HCT116 (cell line): ENCODE data around the gene CCDC174. TPM values are rescaled to one million over a fixed set of nuclear protein-coding genes. Genes with fewer than 3 reads are reported as not detected.

Experiments
- ATAC-seq: fragments of 200-7000 bp; cut with Tn5 transposase; 2 replicates; pipeline ENCODE4 v1.9.1; 2020; ENCODE audit warnings: mild to moderate bottlenecking, moderate library complexity
- BruUV-seq: library from RNA; stranded (reverse); fragments of 400-500 nt; replicated peaks from 2 replicates; lab custom pipeline; 2021; lab: Mats Ljungman, UMichigan
- CTCF ChIA-PET: fragments of 300-600 bp; sonication (Branson Sonifier 250); formaldehyde crosslinking; loops from one replicate; lab custom pipeline; 2021; ENCODE audit warnings: antibody characterized with exemption; lab: Charles Lee
- POLR2A ChIA-PET: fragments of 300-600, 350-600 bp; sonication (Branson Sonifier 250); formaldehyde crosslinking; loops from one replicate; lab custom pipeline; 2021; ENCODE audit warnings: antibody characterized with exemption; lab: Charles Lee
- RAD21 ChIA-PET, 2 experiments: fragments of 300-600 bp; sonication (Branson Sonifier 250); formaldehyde crosslinking; loops; one replicate each; lab custom pipeline; 2023; ENCODE audit warnings: low total read pairs in 2 of 2; ENCODE audit not compliant: uncharacterized antibody in 2 of 2, unreplicated experiment in 2 of 2, low non-redundant PET in 1 of 2; lab: Charles Lee
- DNase-seq: peaks from one replicate; pipeline ENCODE4 v3.0.0-alpha.2; 2010; ENCODE audit warnings: low read depth, low spot score
- H2AFZ ChIP-seq: fragments of 200-600 bp; shearing (Covaris generic), sonication (generic); 2 replicates; pipeline ENCODE4 v1.6.1; 2017; ENCODE audit warnings: low read depth, mixed run types, mixed read lengths, antibody characterized with exemption, low read length; ENCODE audit not compliant: poor library complexity, severe bottlenecking
- H3K27ac ChIP-seq: 2 replicates; pipeline ENCODE4 v1.5.1; 2012; ENCODE audit warnings: low read depth, low read length
- H3K27me3 ChIP-seq: fragments of 200-600 bp; sonication (generic); 2 replicates; pipeline ENCODE4 v1.6.1; 2016; ENCODE audit warnings: mixed run types, low read length, mixed read lengths; ENCODE audit not compliant: insufficient read depth
- H3K36me3 ChIP-seq, 2 experiments: fragments of 200-500 bp in 1 of 2; fragments of 200-600 bp in 1 of 2; sonication (Bioruptor generic) in 1 of 2; sonication (generic) in 1 of 2; 2 replicates each; pipeline versions ENCODE4 v1.5.1 to v1.6.1; 2014 to 2016; ENCODE audit warnings: low read length in 2 of 2, inconsistent platforms in 1 of 2, mixed read lengths in 1 of 2, mixed run types in 1 of 2; ENCODE audit not compliant: insufficient read depth in 2 of 2, control insufficient read depth in 1 of 2
- H3K4me1 ChIP-seq, 2 experiments: fragments of 200-600 bp in 1 of 2; sonication (generic) in 1 of 2; 2 replicates each; pipeline versions ENCODE4 v1.5.1 to v1.6.1; 2012 to 2017; ENCODE audit warnings: low read length in 2 of 2, inconsistent platforms in 1 of 2, mild to moderate bottlenecking in 1 of 2, mixed read lengths in 1 of 2, mixed run types in 1 of 2, moderate library complexity in 1 of 2; ENCODE audit not compliant: insufficient read depth in 2 of 2, control insufficient read depth in 1 of 2
- H3K4me2 ChIP-seq: fragments of 200-600 bp; sonication (generic); 2 replicates; pipeline ENCODE4 v1.6.1; 2017; ENCODE audit warnings: mixed run types, low read length, mixed read lengths
- H3K4me3 ChIP-seq, 2 experiments: fragments of 200-600 bp in 1 of 2; sonication (generic) in 1 of 2; replicated peaks in 1 of 2; 2 replicates each; pipeline ENCODE4 v1.5.1; 2011 to 2016; ENCODE audit warnings: low read length in 2 of 2, control low read depth in 1 of 2, low read depth in 1 of 2, mild to moderate bottlenecking in 1 of 2, mixed read lengths in 1 of 2, mixed run types in 1 of 2
- H3K79me2 ChIP-seq: fragments of 200-600 bp; sonication (generic); 2 replicates; pipeline ENCODE4 v1.6.1; 2017; ENCODE audit warnings: mild to moderate bottlenecking, mixed run types, low read length, moderate library complexity, mixed read lengths; ENCODE audit not compliant: insufficient read depth
- H3K9ac ChIP-seq: fragments of 200-600 bp; sonication (generic); 2 replicates; pipeline ENCODE4 v1.6.1; 2016; ENCODE audit warnings: low read length, mixed read lengths
- H3K9me2 ChIP-seq: fragments of 200-600 bp; sonication (generic), shearing (Covaris generic); 2 replicates; pipeline ENCODE4 v1.6.1; 2017; ENCODE audit warnings: mixed run types, mild to moderate bottlenecking, moderate library complexity; ENCODE audit not compliant: insufficient read depth
- H3K9me3 ChIP-seq, 2 experiments: fragments of 200-500 bp in 1 of 2; fragments of 200-600 bp in 1 of 2; sonication (Bioruptor generic) in 1 of 2; sonication (generic) in 1 of 2; 2 replicates each; pipeline ENCODE4 v1.6.1; 2014 to 2017; ENCODE audit warnings: low read length in 2 of 2, mixed read lengths in 2 of 2, inconsistent platforms in 1 of 2, low read depth in 1 of 2, mild to moderate bottlenecking in 1 of 2, mixed run types in 1 of 2, moderate library complexity in 1 of 2; ENCODE audit not compliant: control insufficient read depth in 1 of 2, insufficient read depth in 1 of 2
- H4K20me1 ChIP-seq: fragments of 200-600 bp; sonication (generic), shearing (Covaris generic); 2 replicates; pipeline ENCODE4 v1.6.1; 2017; ENCODE audit warnings: mixed run types, mild to moderate bottlenecking, moderate library complexity; ENCODE audit not compliant: insufficient read depth
- CBX3 ChIP-seq: IDR thresholded peaks from 2 replicates; pipeline ENCODE4 v1.6.1; 2012; ENCODE audit warnings: low read depth
- CEBPB ChIP-seq: IDR thresholded peaks from 2 replicates; pipeline ENCODE4 v1.6.1; 2012; ENCODE audit warnings: low read depth
- ELF1 ChIP-seq: IDR thresholded peaks from 2 replicates; pipeline ENCODE4 v1.6.1; 2012; ENCODE audit warnings: low read depth, borderline replicate concordance
- EZH2 ChIP-seq: fragments of 200-600 bp; sonication (generic); IDR thresholded peaks from 2 replicates; pipeline ENCODE4 v1.6.1; 2017; ENCODE audit warnings: antibody characterized with exemption, mixed run types
- EZH2phosphoT487 ChIP-seq: fragments of 200-600 bp; IDR thresholded peaks from 2 replicates; pipeline ENCODE4 v1.6.1; 2018; ENCODE audit warnings: antibody characterized with exemption, borderline replicate concordance
- JUND ChIP-seq: IDR thresholded peaks from 2 replicates; pipeline ENCODE4 v1.6.1; 2012
- POLR2A ChIP-seq: IDR thresholded peaks from 2 replicates; pipeline ENCODE4 v1.7.0; 2011; ENCODE audit warnings: borderline replicate concordance; ENCODE audit not compliant: insufficient read depth, insufficient read length; ENCODE audit errors: extremely low read depth
- RAD21 ChIP-seq: IDR thresholded peaks from 2 replicates; pipeline ENCODE4 v1.6.1; 2012; ENCODE audit warnings: low read depth, mild to moderate bottlenecking
- SIN3A ChIP-seq: IDR thresholded peaks from 2 replicates; pipeline ENCODE4 v1.6.1; 2012; ENCODE audit warnings: low read depth
- SP1 ChIP-seq: IDR thresholded peaks from 2 replicates; pipeline ENCODE4 v1.6.1; 2012; ENCODE audit warnings: low read depth
- SRF ChIP-seq: IDR thresholded peaks from 2 replicates; pipeline ENCODE4 v1.6.1; 2012; ENCODE audit warnings: low read depth
- TCF7L2 ChIP-seq: IDR thresholded peaks from 2 replicates; pipeline ENCODE4 v1.7.0; 2011; ENCODE audit warnings: borderline replicate concordance, inconsistent platforms; ENCODE audit not compliant: insufficient read depth, insufficient read length; ENCODE audit errors: extremely low read depth
- YY1 ChIP-seq: IDR thresholded peaks from 2 replicates; pipeline ENCODE4 v1.6.1; 2011; ENCODE audit warnings: low read length, low read depth, moderate library complexity, mild to moderate bottlenecking; ENCODE audit not compliant: insufficient replicate concordance; ENCODE audit errors: extremely low read depth
- intact Hi-C: fragments of 100-400 bp; cut with micrococcal nuclease; formaldehyde crosslinking; loops from 2 replicates; pipeline ENCODE4 v1.10.0; 2022
- total RNA-seq: library from RNA; stranded (reverse); gene quantifications from one replicate; pipeline ENCODE4 v1.2.1, GENCODE V29; 2021; ENCODE audit not compliant: unreplicated experiment
- TF ChIP-seq, protein P1 (sequence below), 3 experiments: fragments of 200-600 bp in 1 of 3; sonication (generic) in 1 of 3; IDR thresholded peaks in 2 of 3; conservative IDR thresholded peaks in 1 of 3; 2 replicates each; pipeline ENCODE4 v1.5.1; 2012 to 2017; ENCODE audit warnings: low read depth in 2 of 3, low read length in 2 of 3, antibody characterized with exemption in 1 of 3, borderline replicate concordance in 1 of 3, control low read depth in 1 of 3, mild to moderate bottlenecking in 1 of 3, mixed read lengths in 1 of 3, mixed run types in 1 of 3, moderate library complexity in 1 of 3; ENCODE audit not compliant: insufficient read depth in 1 of 3
- TF ChIP-seq, protein P2 (sequence below): IDR thresholded peaks from 2 replicates; pipeline ENCODE4 v1.6.1; 2012; ENCODE audit warnings: low read depth

The CCDC174 gene
- total RNA-seq, 1 experiment from 2014 or later = 15.6 TPM

DNA sequence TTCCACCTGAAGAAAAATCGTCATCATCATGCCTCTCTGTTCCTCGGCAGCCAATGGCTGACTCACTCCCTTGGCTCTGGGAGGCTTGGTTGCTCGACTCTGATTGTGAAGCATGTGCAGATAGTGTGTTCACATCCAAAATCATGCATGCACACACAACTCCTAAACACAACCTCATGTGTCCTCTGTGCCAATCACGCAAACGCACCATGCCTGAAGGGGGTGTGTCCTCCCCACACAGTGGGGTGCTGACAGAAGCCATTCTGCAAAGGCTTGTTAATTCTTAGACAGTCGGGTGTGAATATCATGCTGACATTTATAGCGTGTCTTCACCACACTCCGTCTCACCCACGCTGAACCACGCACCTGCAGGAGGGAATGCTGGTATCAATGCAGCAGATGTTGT is 11.4 kb upstream of the CCDC174 start (continued):
- TF ChIP-seq, protein P1, sequence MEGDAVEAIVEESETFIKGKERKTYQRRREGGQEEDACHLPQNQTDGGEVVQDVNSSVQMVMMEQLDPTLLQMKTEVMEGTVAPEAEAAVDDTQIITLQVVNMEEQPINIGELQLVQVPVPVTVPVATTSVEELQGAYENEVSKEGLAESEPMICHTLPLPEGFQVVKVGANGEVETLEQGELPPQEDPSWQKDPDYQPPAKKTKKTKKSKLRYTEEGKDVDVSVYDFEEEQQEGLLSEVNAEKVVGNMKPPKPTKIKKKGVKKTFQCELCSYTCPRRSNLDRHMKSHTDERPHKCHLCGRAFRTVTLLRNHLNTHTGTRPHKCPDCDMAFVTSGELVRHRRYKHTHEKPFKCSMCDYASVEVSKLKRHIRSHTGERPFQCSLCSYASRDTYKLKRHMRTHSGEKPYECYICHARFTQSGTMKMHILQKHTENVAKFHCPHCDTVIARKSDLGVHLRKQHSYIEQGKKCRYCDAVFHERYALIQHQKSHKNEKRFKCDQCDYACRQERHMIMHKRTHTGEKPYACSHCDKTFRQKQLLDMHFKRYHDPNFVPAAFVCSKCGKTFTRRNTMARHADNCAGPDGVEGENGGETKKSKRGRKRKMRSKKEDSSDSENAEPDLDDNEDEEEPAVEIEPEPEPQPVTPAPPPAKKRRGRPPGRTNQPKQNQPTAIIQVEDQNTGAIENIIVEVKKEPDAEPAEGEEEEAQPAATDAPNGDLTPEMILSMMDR (IDR thresholded peaks at IDR 0.05 in 2 of 3, conservative IDR thresholded peaks at IDR 0.05 in 1 of 3; ENCODE audit: borderline replicate concordance in 1 of 3, insufficient read depth in 1 of 3, low read depth in 2 of 3, low read length in 2 of 3) = no peak
- TF ChIP-seq JUND = no peak
- TF ChIP-seq POLR2A = no peak
- TF ChIP-seq TCF7L2 = no peak
- no peak for TF ChIP-seq SRF

DNA sequence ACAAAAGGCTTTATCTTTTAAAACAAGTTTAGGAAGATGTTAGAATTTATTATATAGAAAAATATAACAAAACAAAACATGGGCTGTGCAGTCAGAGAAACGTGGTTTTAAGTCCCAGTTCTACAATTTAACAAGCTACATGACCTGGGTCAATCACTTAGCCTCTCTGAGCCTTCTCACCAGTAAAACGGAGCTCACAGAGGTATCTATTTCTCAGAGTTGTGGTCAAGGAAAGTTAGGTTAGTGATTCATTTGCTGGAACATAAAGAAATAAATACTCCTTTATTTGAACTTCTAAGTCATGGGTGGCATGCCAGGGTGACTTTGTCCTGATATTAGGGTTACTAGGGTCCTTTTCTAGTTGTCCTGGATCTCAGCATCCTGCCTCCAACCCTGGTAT is 10.8 kb upstream of the CCDC174 start:
- CTCF ChIA-PET = no interaction called here
- peaks cover 15% of the 10 kb centered on the region for H3K27me3 ChIP-seq
- H3K36me3 ChIP-seq = no peaks in the 10 kb centered on the region
- no peak overlapping the region for H3K27ac ChIP-seq
- no peaks in the 10 kb centered on the region for H3K9me3 ChIP-seq
- no peak overlapping the region for H2AFZ ChIP-seq
- DNase-seq (no peak), ATAC-seq (no peak)
- H3K9ac ChIP-seq = no peak overlapping the region
- no peak overlapping the region for H3K4me3 ChIP-seq
- H3K79me2 ChIP-seq = no peaks in the 10 kb centered on the region
- intact Hi-C loops = no loop called here
- POLR2A ChIA-PET = no interaction called here
- H3K4me1 ChIP-seq = no peaks in the 10 kb centered on the region
- no peaks in the 10 kb centered on the region for H4K20me1 ChIP-seq
- RAD21 ChIA-PET = no interaction called here
- no peak overlapping the region for H3K4me2 ChIP-seq
- H3K9me2 ChIP-seq = no peaks in the 10 kb centered on the region
- BruUV-seq = no TSS peak
- TF ChIP-seq EZH2 = no peak
- TF ChIP-seq RAD21 = no peak
- no peak for TF ChIP-seq SIN3A
- no peak for TF ChIP-seq CBX3
- TF ChIP-seq SP1 = no peak
- TF ChIP-seq CEBPB = no peak
- TF ChIP-seq, protein P2, sequence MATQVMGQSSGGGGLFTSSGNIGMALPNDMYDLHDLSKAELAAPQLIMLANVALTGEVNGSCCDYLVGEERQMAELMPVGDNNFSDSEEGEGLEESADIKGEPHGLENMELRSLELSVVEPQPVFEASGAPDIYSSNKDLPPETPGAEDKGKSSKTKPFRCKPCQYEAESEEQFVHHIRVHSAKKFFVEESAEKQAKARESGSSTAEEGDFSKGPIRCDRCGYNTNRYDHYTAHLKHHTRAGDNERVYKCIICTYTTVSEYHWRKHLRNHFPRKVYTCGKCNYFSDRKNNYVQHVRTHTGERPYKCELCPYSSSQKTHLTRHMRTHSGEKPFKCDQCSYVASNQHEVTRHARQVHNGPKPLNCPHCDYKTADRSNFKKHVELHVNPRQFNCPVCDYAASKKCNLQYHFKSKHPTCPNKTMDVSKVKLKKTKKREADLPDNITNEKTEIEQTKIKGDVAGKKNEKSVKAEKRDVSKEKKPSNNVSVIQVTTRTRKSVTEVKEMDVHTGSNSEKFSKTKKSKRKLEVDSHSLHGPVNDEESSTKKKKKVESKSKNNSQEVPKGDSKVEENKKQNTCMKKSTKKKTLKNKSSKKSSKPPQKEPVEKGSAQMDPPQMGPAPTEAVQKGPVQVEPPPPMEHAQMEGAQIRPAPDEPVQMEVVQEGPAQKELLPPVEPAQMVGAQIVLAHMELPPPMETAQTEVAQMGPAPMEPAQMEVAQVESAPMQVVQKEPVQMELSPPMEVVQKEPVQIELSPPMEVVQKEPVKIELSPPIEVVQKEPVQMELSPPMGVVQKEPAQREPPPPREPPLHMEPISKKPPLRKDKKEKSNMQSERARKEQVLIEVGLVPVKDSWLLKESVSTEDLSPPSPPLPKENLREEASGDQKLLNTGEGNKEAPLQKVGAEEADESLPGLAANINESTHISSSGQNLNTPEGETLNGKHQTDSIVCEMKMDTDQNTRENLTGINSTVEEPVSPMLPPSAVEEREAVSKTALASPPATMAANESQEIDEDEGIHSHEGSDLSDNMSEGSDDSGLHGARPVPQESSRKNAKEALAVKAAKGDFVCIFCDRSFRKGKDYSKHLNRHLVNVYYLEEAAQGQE = no peak
- TF ChIP-seq, protein P1 (IDR thresholded peaks at IDR 0.05 in 2 of 3, conservative IDR thresholded peaks at IDR 0.05 in 1 of 3; ENCODE audit: borderline replicate concordance in 1 of 3, insufficient read depth in 1 of 3, low read depth in 2 of 3, low read length in 2 of 3) = no peak
- TF ChIP-seq ELF1 = no peak
- no peak for TF ChIP-seq EZH2phosphoT487
- no peak for TF ChIP-seq YY1
